GM21528 (cell line): Measurements from ENCODE around the gene CLTRN.

Experiments used
- ATAC-seq: cut with Tn5 transposase; IDR thresholded peaks from one replicate; pipeline ENCODE4 v1.9.1; 2021; ENCODE audit warnings: mild to moderate bottlenecking, moderate library complexity; ENCODE audit not compliant: unreplicated experiment, low FRiP score

CLTRN gene

GRCh38 chrX:15594371-15594770 is 70.2 kb downstream of the CLTRN start:
- no peak for ATAC-seq

- ATAC-seq: no peak
Observed at GRCh38 chrX:15579778-15580747, 84.5 kb downstream of the CLTRN start.
